CD4-positive, alpha-beta T cell treated with Interleukin-15 for 1 hour (primary cell): ENCODE measurements around the gene ZNF521.

Experiments
- DNase-seq: peaks from one replicate; pipeline ENCODE4 v3.0.0-alpha.2; 2020

Gene ZNF521

GRCh38 chr18:25113566-25113965 lies 238.4 kb downstream of the ZNF521 start:
- DNase-seq, result no peak

DNA sequence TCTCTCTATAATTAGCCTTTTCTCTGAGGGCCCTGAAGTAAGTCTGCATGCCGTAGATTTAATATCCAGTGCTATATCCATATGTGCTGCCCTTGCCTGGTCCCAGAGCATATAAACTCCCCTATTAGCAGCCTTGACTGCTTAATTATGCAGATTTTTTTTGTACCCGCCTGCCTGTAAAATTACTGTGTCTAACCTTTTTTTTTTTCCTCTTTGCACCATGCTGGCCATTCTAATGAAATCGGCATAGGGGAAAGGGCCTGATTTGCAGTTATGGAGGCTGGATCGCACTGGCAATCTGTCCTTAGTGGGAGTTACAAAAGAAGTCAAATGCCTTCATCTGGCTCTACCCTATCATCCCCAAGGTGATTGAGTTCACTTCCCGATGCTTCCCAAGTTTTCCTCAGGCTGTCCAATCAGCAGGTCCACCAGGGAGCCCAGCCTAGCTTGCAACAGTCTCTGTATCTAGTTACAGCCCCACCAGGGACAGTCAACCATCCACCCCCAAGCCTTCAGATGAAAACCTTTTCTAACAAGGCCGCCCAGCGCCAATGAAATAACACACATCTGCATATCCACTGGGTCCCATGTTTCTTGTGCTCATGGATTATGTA lies 239.0 kb downstream of the ZNF521 start:
- no peak for DNase-seq

- no peak for DNase-seq
Observed at GRCh38 chr18:25111377-25112288, 240.3 kb downstream of the ZNF521 start.

DNA sequence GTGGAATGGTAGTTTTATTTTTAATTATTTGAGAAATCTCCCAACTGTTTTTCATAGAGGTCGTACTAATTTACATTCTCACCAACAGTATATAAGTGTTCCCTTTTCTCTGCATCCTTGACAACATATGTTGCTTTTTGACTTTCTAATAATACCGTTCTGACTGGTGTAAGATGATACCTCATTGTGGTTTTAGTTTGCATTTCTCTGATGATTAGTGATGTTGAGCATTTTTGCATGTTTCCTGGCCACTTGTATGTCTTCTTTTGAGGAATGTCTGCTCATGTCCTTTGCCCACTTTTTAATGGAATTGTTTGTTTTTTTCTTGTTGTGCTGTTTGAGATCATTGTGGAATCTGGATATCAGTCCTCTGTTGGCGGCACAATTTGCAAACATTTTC lies 242.5 kb downstream of the ZNF521 start:
- no peak for DNase-seq

DNA sequence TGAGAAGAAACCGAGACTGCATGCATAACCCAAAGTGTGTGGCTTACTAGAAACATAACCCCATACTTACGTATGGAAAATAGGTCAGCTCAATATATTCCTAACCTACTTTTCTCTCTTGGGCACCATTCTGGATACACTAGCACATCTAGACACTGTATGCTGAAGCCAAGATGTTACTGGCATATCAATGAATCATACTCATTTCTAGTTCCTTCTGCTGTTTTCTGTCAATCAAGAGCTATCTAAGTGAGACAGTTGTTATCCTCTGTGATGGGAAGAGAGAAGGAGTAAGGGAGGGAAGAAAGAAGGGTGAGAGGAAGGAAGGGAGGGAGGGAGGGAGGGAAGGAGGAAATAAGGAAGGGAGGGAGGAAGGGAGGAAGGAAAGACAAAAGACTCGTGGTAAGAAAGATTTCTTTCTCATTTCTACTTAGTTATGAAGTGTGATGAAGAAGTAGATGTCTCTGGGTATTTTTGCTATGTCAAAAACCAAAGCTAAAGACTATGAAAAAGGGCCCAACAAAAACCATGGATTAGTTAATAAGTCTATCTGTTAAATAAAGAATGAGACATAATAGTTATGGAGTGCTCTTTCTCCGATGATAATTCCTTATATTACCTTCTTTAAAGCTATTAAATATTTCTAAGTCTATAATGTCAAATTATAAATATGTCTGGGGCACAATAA lies 248.4 kb downstream of the ZNF521 start:
- DNase-seq, result no peak

GRCh38 chr18:25102662-25103061 lies 249.3 kb downstream of the ZNF521 start:
- no peak for DNase-seq

GRCh38 chr18:25100418-25100817 lies 251.5 kb downstream of the ZNF521 start:
- DNase-seq, result no peak

DNA sequence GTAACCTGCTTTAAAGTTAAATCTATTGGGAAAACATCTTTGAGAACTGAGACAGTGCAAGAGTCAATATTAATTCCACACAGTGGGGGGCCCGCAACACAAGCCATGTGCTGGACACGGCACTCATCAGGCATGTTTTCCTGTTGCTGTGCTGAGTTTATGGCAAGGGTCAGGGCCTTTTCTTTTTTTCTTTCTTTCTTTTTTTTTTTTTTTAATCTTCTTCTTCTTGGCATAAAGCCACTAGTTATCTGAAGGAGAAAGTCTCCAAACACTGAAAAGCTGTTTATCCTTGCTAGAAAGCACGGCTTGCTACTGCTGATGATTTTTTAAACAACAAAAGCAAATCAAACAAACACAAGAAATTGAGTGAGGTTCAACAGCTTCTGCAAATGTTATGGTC lies 252.1 kb downstream of the ZNF521 start:
- DNase-seq, result no peak

- DNase-seq, result no peak
Observed at GRCh38 chr18:25097569-25098056, 254.4 kb downstream of the ZNF521 start.

- no peak for DNase-seq
Observed at GRCh38 chr18:25097057-25097456, 254.9 kb downstream of the ZNF521 start.

GRCh38 chr18:25093141-25093540 lies 258.8 kb downstream of the ZNF521 start:
- no peak for DNase-seq

DNA sequence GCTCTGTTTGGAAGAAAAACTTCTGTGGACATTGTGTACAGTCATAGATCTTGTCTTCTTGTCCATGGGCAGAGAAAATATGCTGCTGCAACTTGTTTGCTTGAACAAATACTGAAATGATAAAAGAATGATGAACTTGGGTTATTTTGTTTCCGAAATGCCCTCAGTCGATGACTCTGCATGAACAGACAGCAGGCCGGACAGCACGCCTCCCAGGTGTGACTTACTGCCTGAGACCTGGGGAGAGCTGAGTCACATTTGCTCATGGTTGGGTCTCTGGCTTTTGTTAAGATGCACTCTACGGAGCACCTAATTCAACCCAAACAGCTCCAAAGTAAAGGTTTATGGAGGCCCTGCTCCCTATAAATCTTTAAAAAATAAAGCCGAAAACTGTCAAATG lies 262.5 kb downstream of the ZNF521 start:
- no peak for DNase-seq

GRCh38 chr18:25086876-25087275 lies 265.1 kb downstream of the ZNF521 start:
- no peak for DNase-seq

DNA sequence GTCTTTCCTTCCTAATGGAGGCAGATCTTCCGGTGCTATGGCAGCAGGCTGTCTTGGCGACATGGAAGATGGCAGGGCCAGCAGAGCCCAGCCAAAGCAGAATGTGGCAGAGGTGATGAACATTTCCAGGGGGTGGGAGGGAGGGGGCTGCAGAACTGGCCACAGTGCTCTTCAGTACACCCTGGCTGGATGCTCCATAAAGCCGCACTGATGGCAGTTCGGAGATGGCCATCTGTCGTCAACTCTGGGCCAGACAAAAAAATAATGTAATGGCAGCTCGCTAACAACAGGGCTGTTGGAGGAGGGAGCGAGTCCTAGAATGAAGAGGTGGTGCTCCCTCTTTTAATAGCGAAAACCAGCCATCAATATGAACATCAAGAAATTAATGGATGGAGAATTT lies 271.0 kb downstream of the ZNF521 start:
- no peak for DNase-seq

GRCh38 chr18:25080211-25080610 lies 271.8 kb downstream of the ZNF521 start:
- no peak for DNase-seq

DNA sequence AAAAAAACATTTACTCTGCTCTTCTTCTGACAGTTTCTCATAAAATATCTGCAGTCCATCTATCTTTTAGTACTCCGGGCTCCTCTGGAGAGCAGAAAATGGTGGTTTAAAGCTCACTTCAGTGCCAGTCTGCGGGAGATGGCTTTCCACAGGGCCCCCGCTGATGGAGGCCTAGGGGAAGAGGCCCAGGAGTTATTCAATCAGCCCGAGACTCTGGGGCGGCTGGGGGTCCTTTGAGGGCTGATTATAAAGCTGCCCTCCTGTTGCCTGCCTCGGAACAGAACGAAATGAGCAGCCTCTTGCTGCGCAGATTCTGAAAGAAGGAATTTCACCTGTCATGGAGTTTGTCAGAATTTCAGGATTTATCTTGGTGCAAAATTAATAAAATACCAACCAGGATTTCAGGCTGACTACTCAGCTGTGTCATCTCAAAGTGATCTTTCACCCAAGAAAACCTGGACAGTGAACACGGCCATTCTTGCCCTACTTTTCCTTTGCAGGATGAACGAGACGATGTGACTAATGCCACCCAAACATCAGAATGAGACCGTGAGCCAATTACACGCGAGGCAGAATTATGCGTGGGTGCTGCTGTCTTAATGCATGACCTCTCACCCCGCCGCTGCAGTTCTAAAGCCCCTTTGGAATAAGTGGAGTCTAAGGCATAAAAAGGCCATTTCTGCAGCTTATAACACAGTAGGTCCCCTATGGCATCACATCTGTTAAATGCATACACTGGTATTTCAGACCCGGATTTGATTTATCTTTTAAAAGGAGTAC lies 273.8 kb downstream of the ZNF521 start:
- DNase-seq, result no peak

GRCh38 chr18:25077038-25077943 lies 274.7 kb downstream of the ZNF521 start:
- no peak for DNase-seq

DNA sequence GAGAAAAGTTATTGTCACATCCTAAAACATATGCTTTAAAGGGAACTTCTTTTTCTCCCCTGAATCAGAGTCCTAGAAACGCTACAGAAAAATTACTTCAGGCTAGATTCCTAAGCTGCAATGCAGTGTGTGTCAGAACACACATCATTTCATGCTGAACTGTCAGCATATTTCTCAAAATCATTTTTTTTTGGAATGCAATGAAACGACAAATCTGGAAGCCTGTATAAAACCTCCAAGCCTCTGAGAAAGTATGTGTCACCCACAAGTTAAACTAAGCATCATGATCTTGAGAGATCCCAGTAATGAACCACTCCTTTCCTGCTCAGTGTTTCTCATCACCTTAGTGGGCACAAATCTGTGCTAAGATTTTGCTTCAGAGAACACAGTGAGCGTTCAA lies 276.2 kb downstream of the ZNF521 start:
- no peak for DNase-seq

GRCh38 chr18:25075331-25075730 lies 276.6 kb downstream of the ZNF521 start:
- no peak for DNase-seq

GRCh38 chr18:25074925-25075324 lies 277.0 kb downstream of the ZNF521 start:
- DNase-seq, result no peak

DNA sequence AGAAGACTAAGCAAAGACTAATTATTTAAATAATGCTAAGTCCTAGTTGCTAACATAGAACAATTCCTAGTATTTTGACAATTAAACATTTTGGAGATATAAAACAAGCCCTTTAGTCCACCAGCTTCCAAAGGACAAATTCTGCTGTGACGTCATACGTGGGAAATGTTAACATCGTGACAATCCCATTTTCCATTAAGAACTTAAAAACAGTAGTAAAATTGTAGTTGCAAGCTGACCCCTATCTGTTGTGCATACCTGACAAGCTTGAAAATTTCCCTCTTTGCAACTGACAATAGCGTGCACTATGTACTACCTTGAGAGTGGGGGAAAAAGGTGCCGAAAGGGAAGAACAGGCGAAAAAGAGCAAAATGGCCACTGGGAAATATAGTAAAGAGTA lies 279.8 kb downstream of the ZNF521 start:
- no peak for DNase-seq
